ENCODE data around the gene SECTM1.

The SECTM1 gene

DNA sequence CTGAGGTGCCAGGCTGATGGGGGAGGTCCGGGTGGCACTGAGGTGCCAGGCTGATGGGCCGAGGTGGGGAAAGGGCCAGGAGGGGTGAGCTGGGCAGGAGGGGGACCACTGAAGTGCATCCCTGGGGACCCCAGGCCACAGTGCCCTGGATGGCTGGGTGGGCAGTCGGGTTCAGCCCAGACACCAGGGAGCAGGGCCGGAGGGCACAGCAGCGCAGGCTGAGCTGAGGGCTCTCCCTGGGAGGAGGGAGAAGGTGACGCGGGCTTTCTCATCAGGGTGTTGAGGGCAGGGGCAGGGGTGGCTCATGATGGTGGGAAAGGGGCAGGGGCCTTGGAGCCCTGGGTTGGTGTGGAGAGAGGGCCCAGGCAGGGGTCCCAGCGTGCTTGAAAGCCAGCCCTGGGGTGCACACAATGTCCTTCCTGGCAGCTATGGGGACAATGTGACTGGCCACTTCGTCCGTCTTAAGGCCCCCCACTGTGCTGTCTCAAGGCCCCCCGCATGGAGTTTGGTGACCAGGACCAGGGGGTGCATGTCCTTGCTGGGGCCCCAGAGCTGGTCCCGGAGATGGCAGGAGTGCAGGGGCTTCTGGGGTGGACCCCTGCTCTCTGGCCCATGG, 32.2 kb downstream of the SECTM1 start:
- TF ChIP-seq POLR2AphosphoS5 (IDR thresholded peaks at IDR 0.05; ENCODE audit: low read depth, low read length): no peak
- TF ChIP-seq, protein P1, sequence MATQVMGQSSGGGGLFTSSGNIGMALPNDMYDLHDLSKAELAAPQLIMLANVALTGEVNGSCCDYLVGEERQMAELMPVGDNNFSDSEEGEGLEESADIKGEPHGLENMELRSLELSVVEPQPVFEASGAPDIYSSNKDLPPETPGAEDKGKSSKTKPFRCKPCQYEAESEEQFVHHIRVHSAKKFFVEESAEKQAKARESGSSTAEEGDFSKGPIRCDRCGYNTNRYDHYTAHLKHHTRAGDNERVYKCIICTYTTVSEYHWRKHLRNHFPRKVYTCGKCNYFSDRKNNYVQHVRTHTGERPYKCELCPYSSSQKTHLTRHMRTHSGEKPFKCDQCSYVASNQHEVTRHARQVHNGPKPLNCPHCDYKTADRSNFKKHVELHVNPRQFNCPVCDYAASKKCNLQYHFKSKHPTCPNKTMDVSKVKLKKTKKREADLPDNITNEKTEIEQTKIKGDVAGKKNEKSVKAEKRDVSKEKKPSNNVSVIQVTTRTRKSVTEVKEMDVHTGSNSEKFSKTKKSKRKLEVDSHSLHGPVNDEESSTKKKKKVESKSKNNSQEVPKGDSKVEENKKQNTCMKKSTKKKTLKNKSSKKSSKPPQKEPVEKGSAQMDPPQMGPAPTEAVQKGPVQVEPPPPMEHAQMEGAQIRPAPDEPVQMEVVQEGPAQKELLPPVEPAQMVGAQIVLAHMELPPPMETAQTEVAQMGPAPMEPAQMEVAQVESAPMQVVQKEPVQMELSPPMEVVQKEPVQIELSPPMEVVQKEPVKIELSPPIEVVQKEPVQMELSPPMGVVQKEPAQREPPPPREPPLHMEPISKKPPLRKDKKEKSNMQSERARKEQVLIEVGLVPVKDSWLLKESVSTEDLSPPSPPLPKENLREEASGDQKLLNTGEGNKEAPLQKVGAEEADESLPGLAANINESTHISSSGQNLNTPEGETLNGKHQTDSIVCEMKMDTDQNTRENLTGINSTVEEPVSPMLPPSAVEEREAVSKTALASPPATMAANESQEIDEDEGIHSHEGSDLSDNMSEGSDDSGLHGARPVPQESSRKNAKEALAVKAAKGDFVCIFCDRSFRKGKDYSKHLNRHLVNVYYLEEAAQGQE (IDR thresholded peaks at IDR 0.05; ENCODE audit: insufficient read depth in 1 of 2, low read depth in 2 of 2, low read length in 2 of 2): no peak
- no peak for TF ChIP-seq FOXP2 (optimal IDR thresholded peaks at IDR 0.05; ENCODE audit: borderline replicate concordance, extremely low read depth, extremely low read length, insufficient read depth)
- TF ChIP-seq SIN3A (IDR thresholded peaks at IDR 0.05; ENCODE audit: borderline replicate concordance, insufficient read depth, low read length): no peak
- TF ChIP-seq TAF1 (IDR thresholded peaks at IDR 0.05; ENCODE audit: borderline replicate concordance, insufficient read depth, low read length): no peak

DNA sequence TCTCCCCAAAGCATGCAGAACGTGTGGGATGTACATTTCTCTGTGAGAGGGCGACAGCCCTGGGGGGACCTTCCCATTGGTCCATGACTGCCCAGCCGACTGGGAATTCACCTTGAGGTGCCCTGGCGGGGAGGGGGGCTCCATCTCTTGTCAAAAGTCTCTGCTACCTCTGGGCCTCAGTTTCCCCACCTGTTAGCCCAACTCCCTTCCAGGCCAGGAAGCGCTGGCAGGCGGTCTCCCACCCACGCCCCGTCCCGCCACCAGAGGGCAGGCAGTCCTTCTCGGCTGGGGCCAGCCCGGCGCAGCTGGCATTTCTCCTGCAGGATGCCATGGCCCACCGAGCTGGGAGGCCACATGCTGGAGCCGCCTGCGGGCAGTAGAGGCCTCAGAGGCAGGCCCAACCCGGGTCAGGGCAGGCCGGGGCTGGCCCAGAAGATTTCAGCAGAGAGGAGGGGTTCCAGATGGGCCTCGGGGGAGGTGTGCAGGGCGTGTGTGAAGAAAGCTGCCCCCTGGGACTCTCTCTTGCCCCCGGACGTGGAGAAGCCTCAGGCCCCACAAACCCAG, 32.8 kb downstream of the SECTM1 start:
- TF ChIP-seq FOXP2 (optimal IDR thresholded peaks at IDR 0.05; ENCODE audit: borderline replicate concordance, extremely low read depth, extremely low read length, insufficient read depth) (peak; percentile 15), SIN3A (IDR thresholded peaks at IDR 0.05; ENCODE audit: borderline replicate concordance, insufficient read depth, low read length) (no peak), POLR2AphosphoS5 (IDR thresholded peaks at IDR 0.05; ENCODE audit: low read depth, low read length) (no peak)
- TF ChIP-seq, protein P1 (IDR thresholded peaks at IDR 0.05; ENCODE audit: insufficient read depth in 1 of 2, low read depth in 2 of 2, low read length in 2 of 2): 0 out of 4 replicates have a peak, but pooled peaks of 1 of the 2 experiments have one; percentile 44

DNA sequence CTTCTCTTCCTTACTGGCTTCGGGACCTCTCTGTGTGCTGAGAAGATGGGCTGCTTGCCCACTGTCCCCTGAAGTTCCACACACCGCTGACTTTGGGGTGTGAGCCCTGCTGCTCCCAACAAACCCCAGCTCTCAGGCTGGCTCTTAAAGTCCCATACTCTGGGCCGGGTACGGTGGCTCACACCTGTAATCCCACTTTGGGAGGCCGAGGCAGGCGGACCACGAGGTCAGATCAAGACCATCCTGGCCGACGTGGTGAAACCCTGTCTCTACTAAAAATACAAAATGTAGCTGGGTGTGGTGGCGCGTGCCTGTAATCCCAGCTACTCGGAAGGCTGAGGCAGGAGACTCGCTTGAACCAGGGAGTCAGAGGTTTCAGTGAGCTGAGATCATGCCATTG, 33.3 kb downstream of the SECTM1 start:
- TF ChIP-seq, protein P1 (IDR thresholded peaks at IDR 0.05; ENCODE audit: insufficient read depth in 1 of 2, low read depth in 2 of 2, low read length in 2 of 2): no peak
- no peak for TF ChIP-seq POLR2AphosphoS5 (IDR thresholded peaks at IDR 0.05; ENCODE audit: low read depth, low read length)
- no peak for TF ChIP-seq FOXP2 (optimal IDR thresholded peaks at IDR 0.05; ENCODE audit: borderline replicate concordance, extremely low read depth, extremely low read length, insufficient read depth)
- TF ChIP-seq TAF1 (IDR thresholded peaks at IDR 0.05; ENCODE audit: borderline replicate concordance, insufficient read depth, low read length): no peak
- no peak for TF ChIP-seq SIN3A (IDR thresholded peaks at IDR 0.05; ENCODE audit: borderline replicate concordance, insufficient read depth, low read length)

DNA sequence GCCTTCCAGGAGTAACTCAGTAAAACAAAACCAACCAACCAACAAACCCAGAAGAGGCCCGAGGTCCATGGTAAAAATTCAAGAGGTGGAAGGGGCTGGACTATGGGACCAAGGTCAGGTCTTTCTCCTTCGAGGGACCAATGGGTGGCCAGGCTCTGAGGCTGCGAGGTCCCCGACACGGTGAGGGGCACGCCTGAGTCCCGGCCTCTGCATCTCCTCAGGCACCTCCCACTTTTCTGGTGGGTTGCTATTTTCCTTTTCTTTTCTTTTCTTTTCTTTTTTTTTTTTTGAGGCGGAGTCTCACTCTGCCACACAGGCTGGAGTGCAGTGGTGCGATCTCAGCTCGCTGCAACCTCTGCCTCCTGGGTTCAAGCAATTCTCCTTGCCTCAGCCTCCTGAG, 34.1 kb downstream of the SECTM1 start:
- TF ChIP-seq POLR2AphosphoS5 (IDR thresholded peaks at IDR 0.05; ENCODE audit: low read depth, low read length) (no peak), TAF1 (IDR thresholded peaks at IDR 0.05; ENCODE audit: borderline replicate concordance, insufficient read depth, low read length) (no peak), SIN3A (IDR thresholded peaks at IDR 0.05; ENCODE audit: borderline replicate concordance, insufficient read depth, low read length) (no peak), FOXP2 (optimal IDR thresholded peaks at IDR 0.05; ENCODE audit: borderline replicate concordance, extremely low read depth, extremely low read length, insufficient read depth) (no peak)
- TF ChIP-seq, protein P1 (IDR thresholded peaks at IDR 0.05; ENCODE audit: insufficient read depth in 1 of 2, low read depth in 2 of 2, low read length in 2 of 2): no peak

All from PFSK-1 (cell line).